Type B pancreatic cell (in vitro differentiated cells): Measurements from ENCODE around the gene CHAF1A. TPM values are rescaled to one million over a fixed set of nuclear protein-coding genes. Genes with fewer than 3 reads are reported as not detected.

Experiments
- DNase-seq: peaks from one replicate; pipeline ENCODE4 v3.0.0; 2021; ENCODE audit warnings: mixed read lengths; ENCODE audit not compliant: unreplicated experiment; ENCODE audit errors: extremely low spot score
- H3K27ac Mint-ChIP-seq: 2 replicates; pipeline ENCODE4 v1.8.0; 2021; ENCODE audit warnings: mild to moderate bottlenecking, mixed read lengths
- H3K27me3 Mint-ChIP-seq: 2 replicates; pipeline ENCODE4 v1.8.0; 2021; ENCODE audit warnings: mixed read lengths
- H3K36me3 Mint-ChIP-seq: 2 replicates; pipeline ENCODE4 v1.8.0; 2021; ENCODE audit warnings: mixed read lengths
- H3K4me1 Mint-ChIP-seq: one replicate; pipeline ENCODE4 v1.8.0; 2021; ENCODE audit warnings: mixed read lengths; ENCODE audit not compliant: unreplicated experiment
- H3K4me3 Mint-ChIP-seq: 2 replicates; pipeline ENCODE4 v1.8.0; 2021; ENCODE audit warnings: mild to moderate bottlenecking, mixed read lengths
- H3K9me3 Mint-ChIP-seq: 2 replicates; pipeline ENCODE4 v1.8.0; 2021; ENCODE audit warnings: mixed read lengths
- total RNA-seq: library from RNA; stranded (reverse); gene quantifications from 2 replicates; pipeline ENCODE4 v1.2.1, GENCODE V29; 2021; ENCODE audit warnings: low replicate concordance
- TF ChIP-seq, protein P1 (sequence below): fragments of 200-600 bp; sonication (generic); conservative IDR thresholded peaks from 2 replicates; pipeline ENCODE4 v1.5.0; 2021; ENCODE audit warnings: antibody characterized with exemption, mild to moderate bottlenecking

Gene CHAF1A
- total RNA-seq, 1 donor from 2014 or later, result 46.3 TPM

DNA sequence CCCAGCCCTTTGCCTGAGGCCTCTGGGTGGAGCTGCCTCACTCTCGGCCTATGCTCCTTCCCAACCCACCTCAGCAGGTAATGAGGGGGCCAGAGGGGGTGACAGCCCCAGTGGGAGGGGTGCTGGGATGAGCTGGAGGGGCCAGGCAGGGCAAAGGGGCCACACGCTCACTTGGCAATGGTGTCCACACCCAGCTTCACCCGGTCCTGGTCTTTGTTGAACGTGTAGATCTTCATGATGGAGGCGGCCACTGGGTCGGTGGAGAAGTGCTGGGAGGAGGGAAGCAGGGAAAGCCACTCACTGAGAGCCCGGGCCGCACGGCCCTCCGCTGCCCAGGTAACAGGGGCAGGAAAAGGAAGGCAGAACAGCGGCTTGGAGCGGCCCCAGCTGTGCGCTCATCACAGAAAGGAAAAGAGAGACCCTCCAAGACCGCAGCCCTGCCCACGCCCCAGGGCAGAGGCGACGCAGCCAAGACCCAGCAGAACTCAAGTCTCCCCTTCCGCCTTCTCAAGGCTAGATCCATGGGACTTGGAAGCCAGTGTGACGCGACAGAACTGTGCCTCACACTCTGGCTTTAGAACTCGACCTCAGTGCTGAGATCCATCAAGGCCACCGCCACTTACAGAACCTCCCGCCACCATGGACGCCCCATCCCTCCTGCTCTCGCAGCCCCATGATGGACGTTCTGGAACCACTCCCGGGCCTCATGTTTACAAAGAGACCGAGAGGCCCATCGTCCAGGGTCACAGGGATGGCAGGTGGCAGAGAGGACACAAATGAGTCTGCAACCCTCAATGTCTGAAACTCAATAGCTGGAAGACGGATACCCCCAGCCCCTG lies 45.9 kb downstream of the CHAF1A start:
- H3K9me3 Mint-ChIP-seq, result no peaks in the 10 kb centered on the region
- no peak for DNase-seq
- no peaks in the 10 kb centered on the region for H3K36me3 Mint-ChIP-seq
- TF ChIP-seq, protein P1, sequence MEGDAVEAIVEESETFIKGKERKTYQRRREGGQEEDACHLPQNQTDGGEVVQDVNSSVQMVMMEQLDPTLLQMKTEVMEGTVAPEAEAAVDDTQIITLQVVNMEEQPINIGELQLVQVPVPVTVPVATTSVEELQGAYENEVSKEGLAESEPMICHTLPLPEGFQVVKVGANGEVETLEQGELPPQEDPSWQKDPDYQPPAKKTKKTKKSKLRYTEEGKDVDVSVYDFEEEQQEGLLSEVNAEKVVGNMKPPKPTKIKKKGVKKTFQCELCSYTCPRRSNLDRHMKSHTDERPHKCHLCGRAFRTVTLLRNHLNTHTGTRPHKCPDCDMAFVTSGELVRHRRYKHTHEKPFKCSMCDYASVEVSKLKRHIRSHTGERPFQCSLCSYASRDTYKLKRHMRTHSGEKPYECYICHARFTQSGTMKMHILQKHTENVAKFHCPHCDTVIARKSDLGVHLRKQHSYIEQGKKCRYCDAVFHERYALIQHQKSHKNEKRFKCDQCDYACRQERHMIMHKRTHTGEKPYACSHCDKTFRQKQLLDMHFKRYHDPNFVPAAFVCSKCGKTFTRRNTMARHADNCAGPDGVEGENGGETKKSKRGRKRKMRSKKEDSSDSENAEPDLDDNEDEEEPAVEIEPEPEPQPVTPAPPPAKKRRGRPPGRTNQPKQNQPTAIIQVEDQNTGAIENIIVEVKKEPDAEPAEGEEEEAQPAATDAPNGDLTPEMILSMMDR, result no peak
- no peaks in the 10 kb centered on the region for H3K27me3 Mint-ChIP-seq
- no peaks in the 10 kb centered on the region for H3K4me1 Mint-ChIP-seq
- no peak overlapping the region for H3K27ac Mint-ChIP-seq
- H3K4me3 Mint-ChIP-seq, result no peak overlapping the region

GRCh38 chr19:4449022-4449638 lies 46.7 kb downstream of the CHAF1A start:
- H3K4me1 Mint-ChIP-seq, result no peaks in the 10 kb centered on the region
- H3K4me3 Mint-ChIP-seq, result no peak overlapping the region
- no peaks in the 10 kb centered on the region for H3K36me3 Mint-ChIP-seq
- H3K27me3 Mint-ChIP-seq, result no peaks in the 10 kb centered on the region
- TF ChIP-seq, protein P1, result no peak
- no peaks in the 10 kb centered on the region for H3K9me3 Mint-ChIP-seq
- DNase-seq, result no peak
- no peak overlapping the region for H3K27ac Mint-ChIP-seq

- no peak for DNase-seq
- H3K9me3 Mint-ChIP-seq, result no peaks in the 10 kb centered on the region
- no peak overlapping the region for H3K27ac Mint-ChIP-seq
- H3K4me3 Mint-ChIP-seq, result no peak overlapping the region
- TF ChIP-seq, protein P1, result no peak
- H3K27me3 Mint-ChIP-seq, result no peaks in the 10 kb centered on the region
- no peaks in the 10 kb centered on the region for H3K4me1 Mint-ChIP-seq
- H3K36me3 Mint-ChIP-seq, result no peaks in the 10 kb centered on the region
These were observed 47.2 kb downstream of the CHAF1A start for GRCh38 chr19:4449639-4450028.

GRCh38 chr19:4452230-4452990 lies 50.0 kb downstream of the CHAF1A start:
- DNase-seq, result no peak
- no peak overlapping the region for H3K4me3 Mint-ChIP-seq
- H3K36me3 Mint-ChIP-seq, result no peaks in the 10 kb centered on the region
- H3K27ac Mint-ChIP-seq, result no peak overlapping the region
- no peaks in the 10 kb centered on the region for H3K9me3 Mint-ChIP-seq
- TF ChIP-seq, protein P1, result no peak
- H3K4me1 Mint-ChIP-seq, result peaks cover 8% of the 10 kb centered on the region
- H3K27me3 Mint-ChIP-seq, result no peaks in the 10 kb centered on the region

DNA sequence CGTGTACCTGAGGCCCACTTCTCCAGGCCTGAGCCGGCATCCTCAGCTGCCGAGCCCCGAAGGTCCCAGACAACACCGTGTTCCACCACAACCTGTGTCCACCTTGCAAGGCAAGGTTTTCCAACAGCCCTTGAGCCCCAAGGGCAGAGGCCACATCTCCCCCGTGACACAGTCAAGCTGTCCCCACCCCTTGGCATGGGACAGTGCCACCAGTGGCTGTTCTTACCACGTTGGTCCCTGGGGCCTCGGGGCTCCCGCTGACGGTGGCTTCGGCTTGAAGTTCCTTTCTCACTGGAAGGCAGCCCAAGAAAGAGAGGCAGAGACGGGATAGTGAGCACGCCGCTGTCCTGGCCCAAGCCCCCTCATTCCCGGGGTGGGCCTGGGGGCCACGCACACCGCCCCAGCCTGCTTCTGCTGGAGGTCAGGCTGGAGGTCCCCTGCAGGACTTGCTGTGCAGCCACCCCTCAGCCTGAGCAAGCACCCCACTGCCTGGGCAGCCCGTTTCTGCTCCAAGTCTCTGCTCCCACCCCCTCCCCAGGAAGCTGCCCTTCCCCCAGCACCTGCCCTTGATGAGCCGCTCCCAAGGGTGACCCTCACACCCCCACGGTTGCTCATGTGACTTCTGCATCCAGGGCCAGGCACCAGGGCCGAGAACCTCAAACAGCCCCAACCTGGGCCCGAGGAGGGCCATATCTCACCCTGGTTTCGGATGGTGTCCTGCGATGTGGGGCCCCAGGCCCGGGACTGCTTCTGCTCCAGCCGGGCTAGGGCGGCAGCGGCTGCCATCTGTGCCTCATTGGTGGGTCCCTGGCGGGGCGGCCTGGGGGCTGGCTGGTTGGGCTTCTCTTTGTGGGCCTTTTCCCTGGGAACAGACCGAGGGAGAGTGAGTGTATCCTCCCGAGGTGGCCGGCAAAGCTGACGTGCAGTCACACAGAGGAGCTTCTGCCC lies 51.1 kb downstream of the CHAF1A start:
- Mint-ChIP-seq H3K27me3 (no peaks in the 10 kb centered on the region), H3K36me3 (no peaks in the 10 kb centered on the region), H3K4me1 (peaks cover 8% of the 10 kb centered on the region)

More for the DNA sequence above, 51.1 kb downstream of the CHAF1A start:
- Mint-ChIP-seq H3K9me3 (no peaks in the 10 kb centered on the region), H3K4me3 (no peak overlapping the region), H3K27ac (no peak overlapping the region)
- TF ChIP-seq, protein P1, result no peak
- no peak for DNase-seq
